OCI-LY7 (cell line): Measurements from ENCODE around the gene NEMF.

Experiments
- EZH2phosphoT487 ChIP-seq: fragments of 200-600 bp; sonication (generic); IDR thresholded peaks from 2 replicates; pipeline ENCODE4 v1.6.1; 2018; ENCODE audit warnings: low read depth, borderline replicate concordance, mild to moderate bottlenecking, mixed run types, antibody characterized with exemption, low read length, moderate library complexity, mixed read lengths
- TF ChIP-seq, protein P1 (sequence below): fragments of 200-600 bp; sonication (generic); conservative IDR thresholded peaks from 2 replicates; pipeline ENCODE4 v1.5.1; 2014; ENCODE audit warnings: mild to moderate bottlenecking, antibody characterized with exemption, low read length, moderate library complexity, mixed read lengths

DNA sequence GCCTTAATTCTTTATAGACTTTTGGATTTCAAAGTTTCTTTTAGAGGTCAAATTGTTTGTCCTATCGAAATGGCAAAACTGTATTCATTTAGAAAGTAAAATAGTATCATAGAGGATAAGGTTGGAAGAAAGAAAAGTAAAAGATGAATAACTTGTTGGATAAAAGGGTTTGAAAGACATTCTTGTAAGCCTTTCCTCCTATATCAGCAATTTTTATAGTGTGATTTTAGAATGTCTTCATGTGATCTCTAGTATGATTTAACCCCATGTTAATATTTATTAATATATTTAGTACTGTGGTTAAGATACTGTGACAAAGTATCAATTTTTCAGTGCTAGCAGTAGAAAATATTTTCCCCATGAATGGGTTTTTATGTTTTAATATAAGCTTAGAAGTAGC is 44.8 kb upstream of the NEMF start:
- TF ChIP-seq, protein P1, sequence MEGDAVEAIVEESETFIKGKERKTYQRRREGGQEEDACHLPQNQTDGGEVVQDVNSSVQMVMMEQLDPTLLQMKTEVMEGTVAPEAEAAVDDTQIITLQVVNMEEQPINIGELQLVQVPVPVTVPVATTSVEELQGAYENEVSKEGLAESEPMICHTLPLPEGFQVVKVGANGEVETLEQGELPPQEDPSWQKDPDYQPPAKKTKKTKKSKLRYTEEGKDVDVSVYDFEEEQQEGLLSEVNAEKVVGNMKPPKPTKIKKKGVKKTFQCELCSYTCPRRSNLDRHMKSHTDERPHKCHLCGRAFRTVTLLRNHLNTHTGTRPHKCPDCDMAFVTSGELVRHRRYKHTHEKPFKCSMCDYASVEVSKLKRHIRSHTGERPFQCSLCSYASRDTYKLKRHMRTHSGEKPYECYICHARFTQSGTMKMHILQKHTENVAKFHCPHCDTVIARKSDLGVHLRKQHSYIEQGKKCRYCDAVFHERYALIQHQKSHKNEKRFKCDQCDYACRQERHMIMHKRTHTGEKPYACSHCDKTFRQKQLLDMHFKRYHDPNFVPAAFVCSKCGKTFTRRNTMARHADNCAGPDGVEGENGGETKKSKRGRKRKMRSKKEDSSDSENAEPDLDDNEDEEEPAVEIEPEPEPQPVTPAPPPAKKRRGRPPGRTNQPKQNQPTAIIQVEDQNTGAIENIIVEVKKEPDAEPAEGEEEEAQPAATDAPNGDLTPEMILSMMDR: no peak
- TF ChIP-seq EZH2phosphoT487: no peak
